Fibroblast of pulmonary artery (primary cell): ENCODE data around the gene NEUROG1.

Experiments
- DNase-seq: peaks from one replicate; pipeline ENCODE4 v3.0.0-alpha.2; 2010; ENCODE audit warnings: low read depth
- H3K4me3 ChIP-seq: replicated peaks from 2 replicates; pipeline ENCODE4 v1.5.1; 2011; ENCODE audit warnings: low read depth, mild to moderate bottlenecking, control low read depth, low read length, moderate library complexity
- TF ChIP-seq, protein P1 (sequence below): IDR thresholded peaks from 2 replicates; pipeline ENCODE4 v1.5.1; 2011; ENCODE audit warnings: mild to moderate bottlenecking, control low read depth, low read length, inconsistent platforms; ENCODE audit errors: missing control alignments

NEUROG1 gene

DNA sequence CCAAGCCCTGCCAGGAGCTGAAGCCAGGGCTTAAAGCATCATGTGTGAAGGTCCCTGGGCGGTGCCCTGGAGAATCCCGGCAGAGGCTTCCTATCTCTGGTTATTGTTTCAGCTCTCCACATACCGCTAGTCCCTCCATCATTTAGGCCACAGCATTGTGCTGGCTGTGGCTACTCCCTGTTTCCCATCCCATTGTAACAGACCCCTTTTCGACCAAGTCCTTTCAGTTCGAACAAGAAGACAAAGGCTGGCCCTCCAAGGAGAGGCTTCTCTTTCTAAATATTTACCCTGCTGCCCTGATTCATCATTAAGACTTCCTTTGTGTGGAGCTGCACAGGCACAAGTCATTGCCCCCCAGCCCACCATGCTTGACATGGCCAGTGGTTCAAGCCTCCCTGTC lies 41.6 kb downstream of the NEUROG1 start:
- TF ChIP-seq, protein P1, sequence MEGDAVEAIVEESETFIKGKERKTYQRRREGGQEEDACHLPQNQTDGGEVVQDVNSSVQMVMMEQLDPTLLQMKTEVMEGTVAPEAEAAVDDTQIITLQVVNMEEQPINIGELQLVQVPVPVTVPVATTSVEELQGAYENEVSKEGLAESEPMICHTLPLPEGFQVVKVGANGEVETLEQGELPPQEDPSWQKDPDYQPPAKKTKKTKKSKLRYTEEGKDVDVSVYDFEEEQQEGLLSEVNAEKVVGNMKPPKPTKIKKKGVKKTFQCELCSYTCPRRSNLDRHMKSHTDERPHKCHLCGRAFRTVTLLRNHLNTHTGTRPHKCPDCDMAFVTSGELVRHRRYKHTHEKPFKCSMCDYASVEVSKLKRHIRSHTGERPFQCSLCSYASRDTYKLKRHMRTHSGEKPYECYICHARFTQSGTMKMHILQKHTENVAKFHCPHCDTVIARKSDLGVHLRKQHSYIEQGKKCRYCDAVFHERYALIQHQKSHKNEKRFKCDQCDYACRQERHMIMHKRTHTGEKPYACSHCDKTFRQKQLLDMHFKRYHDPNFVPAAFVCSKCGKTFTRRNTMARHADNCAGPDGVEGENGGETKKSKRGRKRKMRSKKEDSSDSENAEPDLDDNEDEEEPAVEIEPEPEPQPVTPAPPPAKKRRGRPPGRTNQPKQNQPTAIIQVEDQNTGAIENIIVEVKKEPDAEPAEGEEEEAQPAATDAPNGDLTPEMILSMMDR, result no peak
- no peak overlapping the region for H3K4me3 ChIP-seq
- DNase-seq, result no peak

DNA sequence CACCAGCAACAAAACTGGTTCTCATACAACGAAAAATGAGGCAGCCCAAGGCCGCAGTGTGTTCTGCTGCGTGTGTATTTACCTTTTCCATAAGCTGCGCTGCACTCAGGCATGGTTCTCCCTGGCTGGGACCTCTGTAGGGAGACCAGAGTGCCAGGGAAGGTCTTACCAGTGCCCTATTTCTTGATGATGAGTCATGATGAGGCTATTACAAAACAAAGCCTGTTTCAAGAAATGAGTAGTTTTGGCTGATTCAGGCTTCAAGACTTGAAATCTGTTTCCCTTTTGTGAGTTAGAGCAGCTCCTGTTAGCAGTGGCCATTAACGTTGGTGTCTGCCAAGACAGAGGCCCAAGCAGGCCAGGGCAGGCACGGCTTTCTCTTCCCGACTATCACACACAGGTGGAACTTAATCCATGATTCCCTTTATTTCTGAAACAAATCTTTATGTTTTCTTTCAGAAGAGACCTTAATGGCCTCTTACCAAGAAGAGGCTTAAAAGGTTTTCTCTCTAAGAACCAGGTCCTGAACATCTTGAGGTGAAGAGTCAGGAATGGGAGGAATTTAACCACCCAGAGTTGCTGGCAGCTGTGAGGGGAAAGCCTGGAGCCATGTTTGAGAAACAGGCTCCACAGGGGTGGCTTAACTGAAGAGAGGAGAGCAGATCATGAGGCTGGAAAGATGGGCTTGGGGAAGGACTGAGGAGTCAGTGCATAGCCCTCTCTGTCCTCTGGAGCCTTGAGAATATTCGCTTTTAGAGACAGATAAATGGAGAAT lies 42.2 kb downstream of the NEUROG1 start:
- DNase-seq, result peak; percentile 70
- TF ChIP-seq, protein P1, result no peak
- H3K4me3 ChIP-seq, result no peak overlapping the region

DNA sequence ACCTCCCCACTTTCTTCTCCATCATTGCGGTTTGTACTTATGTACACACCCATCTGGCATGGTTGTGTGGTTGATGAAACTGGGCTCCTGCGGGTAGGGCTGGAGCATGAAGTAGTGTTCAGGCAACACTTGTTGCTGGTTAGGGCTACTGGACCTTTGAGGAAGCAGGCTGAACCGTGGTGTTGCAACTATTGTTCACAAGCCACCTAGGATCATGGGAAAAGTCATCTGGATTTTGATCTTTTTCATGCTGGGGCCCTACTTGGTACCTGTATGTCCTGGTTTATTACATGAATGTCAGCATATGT lies 43.5 kb downstream of the NEUROG1 start:
- TF ChIP-seq, protein P1, result no peak
- no peak overlapping the region for H3K4me3 ChIP-seq
- no peak for DNase-seq

DNA sequence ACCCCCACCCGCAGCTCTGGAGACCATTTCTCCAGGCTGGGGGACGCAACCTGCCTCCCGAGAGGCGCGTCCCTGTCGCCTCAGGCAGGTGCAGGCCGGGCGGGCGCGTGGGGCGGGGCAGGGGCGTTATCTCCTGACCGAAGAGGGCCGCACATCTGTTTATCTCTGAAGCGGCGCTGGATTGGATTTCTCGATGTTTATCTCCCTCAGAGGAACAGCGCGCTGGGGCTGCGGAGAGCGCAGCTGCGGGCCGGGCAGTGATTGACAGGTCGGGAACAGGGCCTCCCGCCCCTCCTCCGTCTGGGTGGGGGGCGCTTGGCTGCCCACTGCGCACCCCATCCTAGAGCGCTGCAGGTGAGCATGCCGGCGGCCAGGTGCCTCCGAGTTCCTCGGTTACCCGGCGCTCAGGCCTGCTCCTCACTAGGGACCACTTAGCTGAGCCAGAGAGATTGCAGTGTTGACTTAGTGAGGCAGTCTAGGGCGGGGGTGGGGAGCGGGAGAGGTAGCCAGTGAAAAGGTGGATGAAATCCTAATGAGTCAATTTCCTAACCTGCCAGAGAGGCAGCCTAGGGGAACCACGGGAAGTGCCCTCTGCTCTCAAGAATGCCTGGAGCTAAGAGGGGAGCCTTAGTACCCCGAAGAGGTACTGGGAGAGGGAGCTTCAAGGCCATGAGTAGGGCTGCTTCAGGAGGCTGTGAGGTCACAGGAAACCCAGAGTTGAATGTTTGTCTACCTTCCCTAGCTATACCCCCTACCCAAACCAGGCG lies 44.0 kb downstream of the NEUROG1 start:
- no peak overlapping the region for H3K4me3 ChIP-seq
- TF ChIP-seq, protein P1, result no peak
- DNase-seq, result no peak

DNA sequence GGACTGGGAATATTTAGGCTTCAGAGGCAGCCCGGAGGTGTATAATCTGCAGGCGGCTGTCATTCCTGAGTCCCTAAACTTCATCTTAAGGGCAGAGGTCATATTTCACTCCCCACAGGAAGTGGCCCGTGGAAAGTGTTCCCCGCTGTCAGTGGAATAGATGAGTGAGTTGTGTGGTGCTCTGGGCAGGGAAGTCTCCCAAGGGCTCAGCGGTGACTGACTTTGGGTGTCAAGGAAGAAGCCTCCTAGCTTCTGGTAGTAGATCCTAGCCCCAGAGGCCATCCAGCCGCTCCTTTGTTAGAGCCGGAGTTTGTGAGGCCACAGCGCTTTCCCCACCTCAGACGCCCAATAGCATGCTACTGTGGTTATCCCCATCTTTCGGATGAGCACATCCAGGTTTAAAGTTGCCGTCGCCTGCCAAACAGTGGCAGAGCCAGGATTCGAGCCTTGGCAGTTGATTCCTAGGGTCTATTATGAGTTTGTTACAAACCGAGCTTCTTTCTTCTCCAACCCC lies 44.7 kb downstream of the NEUROG1 start:
- H3K4me3 ChIP-seq, result no peak overlapping the region
- no peak for DNase-seq
- TF ChIP-seq, protein P1, result no peak

DNA sequence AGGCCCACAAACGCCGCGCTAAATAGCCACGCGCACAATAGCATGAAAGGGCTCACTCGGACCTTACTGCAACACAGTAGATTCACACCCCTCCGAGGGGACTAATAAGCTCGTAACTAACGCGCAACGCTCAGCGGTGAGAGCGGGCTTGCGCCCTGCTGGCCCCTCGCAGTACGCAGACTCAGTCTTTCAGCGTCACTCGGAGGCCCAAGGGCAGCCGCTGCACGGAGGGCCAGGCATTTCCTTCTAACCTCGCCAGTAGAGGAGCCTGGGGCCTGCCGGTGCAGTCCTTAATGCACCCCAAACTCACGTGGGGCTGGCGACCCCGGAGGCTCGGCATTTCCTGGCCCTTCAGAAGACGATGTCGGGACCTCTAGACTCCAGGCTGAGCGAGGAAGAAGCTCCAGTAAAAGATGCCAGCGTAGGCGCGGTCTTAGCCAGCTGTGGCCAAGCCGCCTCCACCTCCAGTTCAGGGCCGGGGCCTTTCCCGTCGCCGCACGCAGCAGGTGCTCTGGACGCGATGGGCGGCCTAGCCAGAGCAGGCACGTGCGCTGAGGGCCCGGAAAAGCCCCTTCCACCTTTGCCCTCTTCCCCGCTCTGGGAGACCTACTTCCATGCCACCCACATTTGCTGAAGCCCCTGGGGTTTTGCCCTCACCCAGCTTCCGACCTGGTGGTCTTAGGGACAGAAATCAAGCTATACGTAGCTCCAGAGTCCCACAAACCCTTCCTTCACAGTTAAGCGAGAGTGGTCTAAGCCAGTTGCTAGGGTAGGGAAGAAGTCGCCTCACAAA lies 45.3 kb downstream of the NEUROG1 start:
- no peak for DNase-seq
- TF ChIP-seq, protein P1, result no peak
- no peak overlapping the region for H3K4me3 ChIP-seq
